Astrocyte of the cerebellum (primary cell): Measurements from ENCODE around the gene AGAP1.

Experiments used
- DNase-seq: peaks from one replicate; pipeline ENCODE4 v3.0.0-alpha.2; 2011; ENCODE audit warnings: low read depth
- H3K4me3 ChIP-seq: 2 replicates; pipeline ENCODE4 v1.5.1; 2011; ENCODE audit warnings: mild to moderate bottlenecking, low read depth, low read length, moderate library complexity
- in situ Hi-C: cut with HindIII; loops from 2 replicates; pipeline ENCODE4 v1.10.0; 2017; ENCODE audit warnings: low sequenced_read_pairs
- TF ChIP-seq, protein P1 (sequence below): IDR thresholded peaks from 2 replicates; pipeline ENCODE4 v1.5.1; 2012; ENCODE audit warnings: low read length, low read depth, moderate library complexity, mild to moderate bottlenecking; ENCODE audit errors: missing control alignments

AGAP1 gene

DNA sequence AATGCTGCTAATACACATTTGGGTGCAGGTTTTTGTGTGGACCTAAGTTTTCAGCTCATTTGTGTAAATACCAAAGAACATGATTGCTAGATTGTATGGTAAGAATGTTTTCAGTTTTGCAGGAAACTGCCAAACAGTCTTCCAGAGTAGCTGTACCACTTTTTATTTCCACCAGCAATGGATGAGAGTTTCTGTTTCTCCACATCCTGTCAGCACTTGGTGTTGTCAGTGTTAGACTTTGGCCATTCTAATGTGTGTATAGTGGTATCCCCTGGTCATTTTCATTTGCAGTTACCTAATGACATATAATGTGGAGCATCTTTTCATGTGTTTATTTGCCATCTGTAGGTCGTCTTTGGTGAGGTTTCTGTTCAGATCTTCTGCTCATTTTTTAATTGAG lies 337.9 kb downstream of the AGAP1 start:
- in situ Hi-C loops: no loop called here
- TF ChIP-seq, protein P1, sequence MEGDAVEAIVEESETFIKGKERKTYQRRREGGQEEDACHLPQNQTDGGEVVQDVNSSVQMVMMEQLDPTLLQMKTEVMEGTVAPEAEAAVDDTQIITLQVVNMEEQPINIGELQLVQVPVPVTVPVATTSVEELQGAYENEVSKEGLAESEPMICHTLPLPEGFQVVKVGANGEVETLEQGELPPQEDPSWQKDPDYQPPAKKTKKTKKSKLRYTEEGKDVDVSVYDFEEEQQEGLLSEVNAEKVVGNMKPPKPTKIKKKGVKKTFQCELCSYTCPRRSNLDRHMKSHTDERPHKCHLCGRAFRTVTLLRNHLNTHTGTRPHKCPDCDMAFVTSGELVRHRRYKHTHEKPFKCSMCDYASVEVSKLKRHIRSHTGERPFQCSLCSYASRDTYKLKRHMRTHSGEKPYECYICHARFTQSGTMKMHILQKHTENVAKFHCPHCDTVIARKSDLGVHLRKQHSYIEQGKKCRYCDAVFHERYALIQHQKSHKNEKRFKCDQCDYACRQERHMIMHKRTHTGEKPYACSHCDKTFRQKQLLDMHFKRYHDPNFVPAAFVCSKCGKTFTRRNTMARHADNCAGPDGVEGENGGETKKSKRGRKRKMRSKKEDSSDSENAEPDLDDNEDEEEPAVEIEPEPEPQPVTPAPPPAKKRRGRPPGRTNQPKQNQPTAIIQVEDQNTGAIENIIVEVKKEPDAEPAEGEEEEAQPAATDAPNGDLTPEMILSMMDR: no peak
- DNase-seq: no peak
- no peak overlapping the region for H3K4me3 ChIP-seq

DNA sequence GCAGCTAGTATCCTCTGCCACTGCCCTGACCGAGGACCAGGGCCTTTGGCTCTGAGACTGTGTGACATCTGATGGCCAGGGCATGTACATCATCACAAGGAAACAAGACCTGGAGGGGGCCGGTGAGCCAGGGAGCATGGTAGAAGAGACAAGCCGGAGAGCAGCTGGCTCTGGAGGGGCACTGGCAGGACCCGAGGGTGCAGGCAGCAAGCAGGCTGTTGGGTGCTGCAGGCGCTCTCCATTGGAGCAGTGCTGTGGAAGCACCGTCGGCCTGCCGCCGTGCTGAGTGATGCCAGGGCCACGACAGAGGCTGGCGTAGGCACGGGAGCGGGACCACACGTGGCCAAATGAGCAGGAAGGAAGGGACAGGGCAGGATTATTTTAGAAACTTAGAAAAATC lies 339.1 kb downstream of the AGAP1 start:
- no peak for DNase-seq
- TF ChIP-seq, protein P1: no peak
- H3K4me3 ChIP-seq: no peak overlapping the region
- in situ Hi-C loops: no loop called here

DNA sequence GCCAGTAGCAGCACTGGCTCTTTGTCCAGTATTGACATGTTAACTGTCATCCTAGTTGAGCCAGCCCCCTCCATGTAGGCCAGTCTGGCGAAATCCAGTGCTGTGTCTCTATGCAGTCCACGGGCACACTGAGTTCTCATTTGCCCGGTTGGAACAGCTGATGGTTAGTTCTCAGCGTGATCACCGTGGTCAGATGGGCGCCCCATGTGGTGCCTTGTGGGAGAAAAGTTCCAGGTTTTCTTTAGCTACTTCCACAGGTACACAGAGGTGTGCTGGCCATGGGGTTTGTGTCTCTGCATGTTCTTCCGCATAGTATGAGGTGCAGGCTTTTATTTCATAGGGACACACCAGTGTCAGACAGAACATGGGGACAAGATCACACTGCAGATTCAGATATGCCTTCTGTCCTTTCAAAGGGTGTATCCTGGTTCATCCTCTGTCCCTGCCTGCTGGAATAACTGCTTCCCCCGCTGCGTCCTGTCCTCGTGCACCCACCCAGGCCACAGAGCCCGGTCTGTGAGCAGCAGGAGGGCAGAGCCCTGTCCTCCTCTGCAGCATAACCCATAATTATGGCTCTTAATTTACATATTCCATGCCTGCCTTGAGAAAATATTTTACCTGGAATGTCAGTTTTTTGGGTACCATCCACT lies 340.3 kb downstream of the AGAP1 start:
- in situ Hi-C loops: no loop called here
- TF ChIP-seq, protein P1: no peak
- H3K4me3 ChIP-seq: no peak overlapping the region
- no peak for DNase-seq

DNA sequence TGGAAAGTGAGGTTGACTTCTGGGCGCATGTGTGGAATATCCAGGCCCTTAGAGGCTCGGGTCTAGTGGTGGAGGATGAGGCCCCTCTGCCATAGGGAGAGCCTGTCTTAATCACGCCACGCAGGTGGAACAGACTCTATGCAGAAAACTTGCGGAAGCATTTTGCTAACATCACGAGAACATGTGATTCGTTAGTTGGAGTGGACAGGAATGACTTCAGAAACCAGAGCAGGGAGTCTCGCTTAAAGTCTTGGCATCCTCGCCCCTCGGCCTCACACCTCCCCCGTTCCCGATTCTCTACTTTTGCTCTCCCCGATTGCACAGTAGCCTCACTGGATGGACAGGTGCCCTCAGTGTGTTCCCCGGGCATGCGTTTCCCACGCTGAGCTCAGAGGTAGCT lies 340.9 kb downstream of the AGAP1 start:
- DNase-seq: no peak
- H3K4me3 ChIP-seq: no peak overlapping the region
- in situ Hi-C loops: no loop called here
- TF ChIP-seq, protein P1: no peak

DNA sequence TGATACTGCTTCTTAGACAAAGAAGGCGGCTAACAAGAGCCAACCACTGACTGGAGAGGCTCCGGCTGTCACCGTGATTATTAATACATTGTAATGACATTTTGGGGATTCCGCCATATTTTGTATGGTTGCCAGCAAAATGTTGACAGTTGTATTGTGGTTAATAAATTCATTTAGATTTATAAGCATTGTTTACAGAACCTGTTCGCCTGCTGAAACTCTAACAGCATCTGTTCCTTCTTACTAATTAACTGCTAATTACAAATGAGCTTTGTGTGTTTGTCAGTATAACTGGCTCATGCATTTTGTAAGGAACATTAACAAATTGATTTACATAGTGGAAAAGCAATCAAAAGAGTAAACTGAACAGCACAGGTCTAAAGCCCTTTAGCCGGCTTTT lies 342.0 kb downstream of the AGAP1 start:
- in situ Hi-C loops: no loop called here
- no peak overlapping the region for H3K4me3 ChIP-seq
- TF ChIP-seq, protein P1: no peak
- DNase-seq: no peak

DNA sequence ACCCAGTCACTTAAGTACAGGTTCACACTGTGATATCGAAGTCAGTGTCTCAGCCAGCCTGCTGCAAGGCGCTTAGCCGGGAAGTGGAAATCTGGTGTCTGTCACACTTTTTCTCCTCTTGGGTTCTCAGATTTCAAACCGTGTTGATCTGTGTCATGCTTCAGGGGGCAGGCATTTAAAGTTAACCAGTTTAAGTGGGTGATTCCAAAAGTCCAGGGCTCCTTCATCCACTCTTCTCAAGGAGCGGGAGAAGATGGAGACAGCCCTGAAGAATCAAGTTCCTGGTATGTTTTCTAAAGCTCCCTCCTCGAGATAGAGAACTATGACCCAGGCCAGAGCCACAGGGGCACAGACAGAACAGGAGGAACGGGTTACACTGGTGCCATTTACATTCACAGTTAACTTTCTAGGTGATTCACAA lies 342.7 kb downstream of the AGAP1 start:
- TF ChIP-seq, protein P1: no peak
- no peak for DNase-seq
- no peak overlapping the region for H3K4me3 ChIP-seq
- in situ Hi-C loops: no loop called here

DNA sequence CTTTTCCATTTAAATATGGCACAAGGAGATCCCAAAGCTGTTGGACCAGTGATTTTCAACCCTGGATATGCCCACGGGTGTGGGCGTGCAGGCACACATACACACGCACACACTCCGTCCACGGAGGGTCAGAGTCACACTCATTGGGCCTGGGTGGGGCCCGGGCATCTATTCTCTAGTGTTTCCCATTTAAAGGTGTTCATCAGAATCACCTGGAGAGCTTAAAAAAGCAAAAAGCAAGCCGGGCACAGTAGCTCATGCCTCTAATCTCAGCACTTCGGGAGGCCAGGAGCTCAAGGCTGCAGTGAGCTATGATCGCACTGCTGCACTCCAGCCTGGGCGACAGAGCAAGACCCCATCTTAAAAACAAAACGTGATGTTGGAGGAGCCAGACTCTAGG lies 345.4 kb downstream of the AGAP1 start:
- TF ChIP-seq, protein P1: no peak
- in situ Hi-C loops: no loop called here
- DNase-seq: no peak
- H3K4me3 ChIP-seq: no peak overlapping the region
